ENCODE measurements around the gene ASB4. TPM values are rescaled to one million over a fixed set of nuclear protein-coding genes. Genes with fewer than 3 reads are reported as not detected.

The ASB4 gene
- total RNA-seq, 1 donor from 2014 or later, result 24.0 TPM

DNA sequence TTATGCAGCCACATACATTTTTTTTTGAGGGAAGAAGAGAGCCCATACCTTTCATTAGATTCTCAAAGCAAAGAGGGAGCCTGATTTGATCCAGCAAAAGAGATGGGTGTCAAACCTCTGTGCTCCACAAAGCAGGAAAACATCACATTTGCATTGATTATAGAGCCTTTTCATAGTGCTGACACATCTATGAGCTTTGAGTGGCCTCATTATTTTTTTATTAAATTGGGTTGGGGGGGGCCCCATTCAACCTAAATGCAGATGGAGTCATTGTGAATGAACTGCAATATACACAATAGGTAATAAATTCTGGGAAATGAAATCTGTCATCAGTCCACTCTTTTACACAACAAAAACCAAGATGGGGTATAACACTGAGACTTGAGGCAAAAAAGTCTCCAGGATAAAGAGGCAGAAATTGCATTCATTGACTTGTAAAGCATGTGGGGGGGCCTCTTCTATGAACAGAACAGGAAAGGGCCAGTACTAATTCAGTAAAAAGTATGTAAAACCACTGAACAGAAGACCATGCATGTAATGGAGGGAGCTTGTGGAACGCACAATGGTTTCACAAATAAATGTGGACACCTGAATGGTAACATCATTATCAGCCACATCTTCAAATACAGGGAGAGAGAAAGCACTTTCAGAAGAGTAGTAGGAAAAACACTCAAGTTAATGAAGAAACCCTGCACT is 17.7 kb upstream of the ASB4 start:
- H3K4me3 ChIP-seq (ENCODE audit: low read length in 3 of 3), result no peak overlapping the region
- H3K36me3 ChIP-seq (ENCODE audit: control insufficient read depth in 3 of 3, insufficient read depth in 3 of 3, low read length in 3 of 3), result no peaks in the 10 kb centered on the region
- H3K9me3 ChIP-seq (ENCODE audit: control insufficient read depth in 3 of 3, low read length in 3 of 3), result no peaks in the 10 kb centered on the region
- H3K9ac ChIP-seq (ENCODE audit: low read depth in 1 of 3, low read length in 3 of 3), result no peak overlapping the region
- peaks cover 0 to 5% (median 0%) of the 10 kb centered on the region in 3 donors for H3K4me1 ChIP-seq (ENCODE audit: control insufficient read depth in 3 of 3, insufficient read depth in 3 of 3, low read length in 3 of 3)
- no peaks in the 10 kb centered on the region for H3K27me3 ChIP-seq (ENCODE audit: control insufficient read depth in 3 of 3, insufficient read depth in 3 of 3, low read length in 3 of 3)
- no peak overlapping the region for H3K27ac ChIP-seq (ENCODE audit: low read depth, low read length)

DNA sequence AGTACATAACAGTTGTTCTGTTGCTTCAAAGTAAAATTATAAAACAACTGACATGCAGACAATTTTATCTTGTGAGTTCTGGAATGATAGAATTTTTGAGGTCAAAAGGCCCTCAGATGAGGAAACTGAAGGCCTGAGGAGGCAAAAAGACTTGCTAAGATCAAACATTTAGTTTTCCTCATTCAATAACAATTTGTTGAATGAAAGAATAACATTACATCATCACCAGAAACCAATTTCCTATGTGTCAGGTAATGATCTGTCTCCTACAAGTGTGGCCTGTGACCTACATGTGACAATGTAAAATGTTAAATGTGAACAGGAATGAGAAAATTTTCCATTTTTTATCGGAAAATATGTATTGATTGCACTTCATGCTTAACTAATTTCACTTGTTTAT is 16.6 kb upstream of the ASB4 start:
- Histone ChIP-seq H3K9me3 (ENCODE audit: control insufficient read depth in 3 of 3, low read length in 3 of 3) (no peaks in the 10 kb centered on the region), H3K27ac (ENCODE audit: low read depth, low read length) (no peak overlapping the region)

DNA sequence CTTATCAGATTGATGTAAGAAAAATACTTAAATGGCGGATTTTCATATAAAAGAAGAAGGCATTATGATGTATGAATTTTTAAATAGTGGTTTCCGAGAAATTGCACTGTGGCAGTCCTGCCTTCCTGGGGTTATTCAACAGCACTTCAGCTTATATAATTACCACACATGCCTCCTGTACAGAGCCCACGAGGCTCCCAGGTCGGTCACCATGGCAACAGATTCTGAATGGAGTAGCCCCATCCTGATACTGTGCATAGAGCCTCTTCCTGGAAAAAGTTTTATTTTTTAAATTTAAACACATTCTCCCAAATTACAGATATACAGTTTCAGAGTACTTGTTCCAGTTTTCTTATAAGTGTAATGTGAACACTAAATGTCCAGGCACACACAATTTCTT is 15.9 kb upstream of the ASB4 start:
- no peaks in the 10 kb centered on the region for H3K9me3 ChIP-seq (ENCODE audit: control insufficient read depth in 3 of 3, low read length in 3 of 3)
- H3K36me3 ChIP-seq (ENCODE audit: control insufficient read depth in 3 of 3, insufficient read depth in 3 of 3, low read length in 3 of 3), result no peaks in the 10 kb centered on the region
- H3K27me3 ChIP-seq (ENCODE audit: control insufficient read depth in 3 of 3, insufficient read depth in 3 of 3, low read length in 3 of 3), result no peaks in the 10 kb centered on the region
- H3K4me3 ChIP-seq (ENCODE audit: low read length in 3 of 3), result no peak overlapping the region
- H3K27ac ChIP-seq (ENCODE audit: low read depth, low read length), result no peak overlapping the region
- H3K9ac ChIP-seq (ENCODE audit: low read depth in 1 of 3, low read length in 3 of 3), result no peak overlapping the region
- H3K4me1 ChIP-seq (ENCODE audit: control insufficient read depth in 3 of 3, insufficient read depth in 3 of 3, low read length in 3 of 3), result peaks cover 0 to 5% (median 0%) of the 10 kb centered on the region in 3 donors

More for the DNA sequence above, 16.6 kb upstream of the ASB4 start:
- Histone ChIP-seq H3K36me3 (ENCODE audit: control insufficient read depth in 3 of 3, insufficient read depth in 3 of 3, low read length in 3 of 3) (no peaks in the 10 kb centered on the region), H3K27me3 (ENCODE audit: control insufficient read depth in 3 of 3, insufficient read depth in 3 of 3, low read length in 3 of 3) (no peaks in the 10 kb centered on the region), H3K4me3 (ENCODE audit: low read length in 3 of 3) (no peak overlapping the region), H3K9ac (ENCODE audit: low read depth in 1 of 3, low read length in 3 of 3) (no peak overlapping the region), H3K4me1 (ENCODE audit: control insufficient read depth in 3 of 3, insufficient read depth in 3 of 3, low read length in 3 of 3) (peaks cover 0 to 5% (median 0%) of the 10 kb centered on the region in 3 donors)

DNA sequence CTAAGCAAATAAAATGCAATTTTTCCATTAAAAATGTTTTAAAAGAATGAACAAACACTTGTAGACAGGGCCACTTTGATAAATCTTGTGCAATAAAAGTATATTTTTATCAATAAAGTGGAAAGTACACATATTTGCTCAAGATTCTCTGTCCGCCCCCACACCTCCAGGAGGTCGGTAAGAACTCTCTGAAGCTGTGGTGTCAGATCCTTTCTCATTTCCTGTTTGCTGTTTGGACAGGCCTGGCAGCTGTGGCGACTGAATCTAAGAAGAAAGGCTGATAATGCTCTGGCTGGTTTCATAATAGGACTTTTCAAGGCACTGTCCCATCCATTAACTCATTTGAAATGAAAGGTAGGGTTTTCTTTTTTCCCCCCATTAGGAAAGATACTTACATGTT is 15.3 kb upstream of the ASB4 start:
- Histone ChIP-seq H3K9me3 (ENCODE audit: control insufficient read depth in 3 of 3, low read length in 3 of 3) (no peaks in the 10 kb centered on the region), H3K4me3 (ENCODE audit: low read length in 3 of 3) (no peak overlapping the region), H3K36me3 (ENCODE audit: control insufficient read depth in 3 of 3, insufficient read depth in 3 of 3, low read length in 3 of 3) (no peaks in the 10 kb centered on the region), H3K27ac (ENCODE audit: low read depth, low read length) (no peak overlapping the region), H3K9ac (ENCODE audit: low read depth in 1 of 3, low read length in 3 of 3) (no peak overlapping the region), H3K27me3 (ENCODE audit: control insufficient read depth in 3 of 3, insufficient read depth in 3 of 3, low read length in 3 of 3) (no peaks in the 10 kb centered on the region), H3K4me1 (ENCODE audit: control insufficient read depth in 3 of 3, insufficient read depth in 3 of 3, low read length in 3 of 3) (peaks cover 0 to 5% (median 0%) of the 10 kb centered on the region in 3 donors)

DNA sequence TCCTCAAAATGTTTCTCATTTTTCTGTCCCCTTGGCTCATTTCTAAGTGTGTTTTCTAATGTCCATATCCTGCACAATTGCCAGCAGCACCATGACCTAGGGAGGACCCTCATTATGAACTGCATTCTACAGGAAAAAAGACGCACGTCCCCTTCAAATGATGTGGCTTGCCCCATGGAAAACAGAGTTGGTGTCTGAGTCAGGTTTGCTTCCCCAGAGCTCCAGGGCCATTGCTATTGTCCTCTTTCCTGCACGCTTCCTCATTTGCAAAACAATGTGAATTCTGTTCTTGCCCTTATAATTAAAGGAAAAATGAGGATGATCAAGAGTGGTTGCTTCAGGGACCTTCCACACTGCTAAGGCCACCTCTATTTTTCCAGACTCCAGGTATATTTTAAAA is 14.7 kb upstream of the ASB4 start:
- H3K9me3 ChIP-seq (ENCODE audit: control insufficient read depth in 3 of 3, low read length in 3 of 3), result no peaks in the 10 kb centered on the region
- no peak overlapping the region for H3K9ac ChIP-seq (ENCODE audit: low read depth in 1 of 3, low read length in 3 of 3)
- no peaks in the 10 kb centered on the region for H3K27me3 ChIP-seq (ENCODE audit: control insufficient read depth in 3 of 3, insufficient read depth in 3 of 3, low read length in 3 of 3)
- no peak overlapping the region for H3K4me3 ChIP-seq (ENCODE audit: low read length in 3 of 3)
- peaks cover 0 to 7% (median 3%) of the 10 kb centered on the region in 3 donors for H3K4me1 ChIP-seq (ENCODE audit: control insufficient read depth in 3 of 3, insufficient read depth in 3 of 3, low read length in 3 of 3)
- no peak overlapping the region for H3K27ac ChIP-seq (ENCODE audit: low read depth, low read length)
- H3K36me3 ChIP-seq (ENCODE audit: control insufficient read depth in 3 of 3, insufficient read depth in 3 of 3, low read length in 3 of 3), result no peaks in the 10 kb centered on the region

DNA sequence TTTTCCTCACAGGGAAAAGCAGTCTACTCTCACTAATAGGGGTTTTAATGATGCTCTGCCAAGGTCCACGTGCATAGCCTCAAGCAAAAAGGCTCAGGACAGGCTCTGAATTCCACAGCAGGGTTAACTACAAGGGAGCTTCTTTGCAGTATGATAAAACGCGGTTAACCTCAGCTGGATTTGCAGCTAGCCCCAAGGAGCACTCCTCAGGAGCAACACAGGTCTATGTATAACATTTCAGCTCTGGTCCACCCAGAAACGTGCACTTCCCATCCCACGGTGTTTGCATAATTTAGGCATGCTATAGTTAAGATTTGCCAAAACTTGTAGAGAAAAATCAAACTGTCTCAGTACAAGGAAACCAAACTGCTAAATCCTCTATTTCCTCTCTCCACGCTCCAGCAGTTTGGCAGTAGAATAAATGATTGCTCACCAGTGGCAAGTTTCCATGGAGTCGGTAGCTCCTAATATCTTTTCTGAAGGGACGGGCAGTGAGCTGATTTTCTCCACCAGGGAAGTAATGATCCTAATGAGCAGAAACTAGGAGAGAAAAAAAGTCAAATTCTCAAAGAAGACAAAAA is 13.1 kb upstream of the ASB4 start:
- Histone ChIP-seq H3K27me3 (ENCODE audit: control insufficient read depth in 3 of 3, insufficient read depth in 3 of 3, low read length in 3 of 3) (no peaks in the 10 kb centered on the region), H3K9ac (ENCODE audit: low read depth in 1 of 3, low read length in 3 of 3) (no peak overlapping the region), H3K27ac (ENCODE audit: low read depth, low read length) (no peak overlapping the region), H3K4me3 (ENCODE audit: low read length in 3 of 3) (no peak overlapping the region), H3K4me1 (ENCODE audit: control insufficient read depth in 3 of 3, insufficient read depth in 3 of 3, low read length in 3 of 3) (peaks cover 0 to 12% (median 4%) of the 10 kb centered on the region in 3 donors), H3K36me3 (ENCODE audit: control insufficient read depth in 3 of 3, insufficient read depth in 3 of 3, low read length in 3 of 3) (no peaks in the 10 kb centered on the region), H3K9me3 (ENCODE audit: control insufficient read depth in 3 of 3, low read length in 3 of 3) (no peaks in the 10 kb centered on the region)

DNA sequence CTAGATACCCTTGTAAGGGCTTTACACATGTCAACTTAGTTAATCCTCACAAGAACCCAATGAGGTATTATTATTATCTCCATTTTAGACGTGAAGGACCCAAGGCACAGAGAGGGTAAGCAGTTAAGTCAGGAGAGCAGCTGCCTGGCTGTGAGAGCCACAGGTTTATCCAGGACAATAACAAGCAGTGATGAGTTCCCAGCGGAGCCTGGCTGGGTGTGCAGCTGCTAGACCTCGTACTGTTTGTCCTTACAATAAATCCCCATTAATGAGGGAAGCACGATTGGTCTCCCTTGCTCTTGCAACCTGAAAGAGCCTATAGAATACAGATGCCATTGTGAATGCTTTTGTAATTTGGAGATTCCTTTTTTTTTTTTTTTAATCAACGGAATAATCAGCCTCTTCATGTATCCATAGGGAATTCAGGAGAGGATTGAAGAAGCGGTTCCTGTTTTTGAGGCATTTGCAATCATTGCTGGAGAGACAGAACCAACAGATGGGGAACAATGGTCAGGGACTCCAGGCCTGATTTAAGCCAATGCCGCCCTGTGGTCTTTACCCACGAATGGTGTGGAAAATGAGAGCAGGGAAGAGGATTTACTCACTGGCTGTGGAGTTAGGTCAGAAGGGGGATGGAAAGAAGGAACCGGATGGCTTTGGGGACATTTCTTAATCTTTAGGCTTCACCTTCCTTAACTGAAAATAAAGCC is 12.3 kb upstream of the ASB4 start:
- H3K27ac ChIP-seq (ENCODE audit: low read depth, low read length), result no peak overlapping the region
- H3K27me3 ChIP-seq (ENCODE audit: control insufficient read depth in 3 of 3, insufficient read depth in 3 of 3, low read length in 3 of 3), result no peaks in the 10 kb centered on the region
- no peak overlapping the region for H3K9ac ChIP-seq (ENCODE audit: low read depth in 1 of 3, low read length in 3 of 3)
- no peak overlapping the region for H3K4me3 ChIP-seq (ENCODE audit: low read length in 3 of 3)
- no peaks in the 10 kb centered on the region for H3K9me3 ChIP-seq (ENCODE audit: control insufficient read depth in 3 of 3, low read length in 3 of 3)
- peaks cover 0 to 12% (median 4%) of the 10 kb centered on the region in 3 donors for H3K4me1 ChIP-seq (ENCODE audit: control insufficient read depth in 3 of 3, insufficient read depth in 3 of 3, low read length in 3 of 3)
- H3K36me3 ChIP-seq (ENCODE audit: control insufficient read depth in 3 of 3, insufficient read depth in 3 of 3, low read length in 3 of 3), result no peaks in the 10 kb centered on the region

DNA sequence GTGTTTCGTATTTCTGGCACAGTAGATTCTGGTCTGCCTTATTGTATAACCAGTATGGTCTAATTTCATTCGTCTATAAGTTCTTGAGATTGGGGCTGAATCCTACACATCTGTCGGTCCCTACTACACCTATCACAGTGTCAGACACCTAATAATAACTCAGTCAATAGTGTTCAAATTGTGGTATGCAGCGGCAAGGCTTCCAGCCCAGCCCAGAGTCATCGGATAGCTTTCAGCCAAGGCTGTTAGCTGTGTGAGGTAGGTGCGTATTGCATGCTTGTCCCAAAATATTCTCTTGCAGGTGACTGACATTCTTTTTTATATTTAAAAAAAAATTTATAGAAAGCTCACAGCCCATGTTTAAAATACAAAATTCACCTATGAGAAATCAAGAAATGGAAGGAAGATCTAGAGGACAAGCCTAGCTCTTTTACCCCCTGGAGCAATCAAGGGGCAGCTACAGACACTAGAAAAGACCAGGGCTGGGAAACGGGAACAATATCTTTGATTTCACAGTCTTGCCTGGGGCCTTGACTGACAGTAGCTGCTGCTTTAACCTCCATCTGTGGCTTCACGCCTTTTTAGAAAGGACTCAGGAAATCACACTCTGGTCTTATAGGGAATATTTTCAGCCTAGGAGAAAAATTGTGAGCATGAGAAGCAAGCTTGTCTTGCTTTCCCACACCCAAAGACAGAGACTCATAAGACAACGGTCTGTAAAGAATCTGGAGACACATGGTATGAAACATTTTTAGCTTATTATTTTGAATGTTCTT is 9.5 kb upstream of the ASB4 start:
- Histone ChIP-seq H3K9me3 (ENCODE audit: control insufficient read depth in 3 of 3, low read length in 3 of 3) (no peaks in the 10 kb centered on the region), H3K27ac (ENCODE audit: low read depth, low read length) (peak overlapping the region; percentile 17), H3K9ac (ENCODE audit: low read depth in 1 of 3, low read length in 3 of 3) (peak overlapping the region; percentile 24 to 57 (median 33)), H3K36me3 (ENCODE audit: control insufficient read depth in 3 of 3, insufficient read depth in 3 of 3, low read length in 3 of 3) (no peaks in the 10 kb centered on the region), H3K4me3 (ENCODE audit: low read length in 3 of 3) (peak overlapping the region in 2 of 3 donors; percentile 7 to 37), H3K4me1 (ENCODE audit: control insufficient read depth in 3 of 3, insufficient read depth in 3 of 3, low read length in 3 of 3) (peaks cover 0 to 12% (median 4%) of the 10 kb centered on the region in 3 donors), H3K27me3 (ENCODE audit: control insufficient read depth in 3 of 3, insufficient read depth in 3 of 3, low read length in 3 of 3) (no peaks in the 10 kb centered on the region)

DNA sequence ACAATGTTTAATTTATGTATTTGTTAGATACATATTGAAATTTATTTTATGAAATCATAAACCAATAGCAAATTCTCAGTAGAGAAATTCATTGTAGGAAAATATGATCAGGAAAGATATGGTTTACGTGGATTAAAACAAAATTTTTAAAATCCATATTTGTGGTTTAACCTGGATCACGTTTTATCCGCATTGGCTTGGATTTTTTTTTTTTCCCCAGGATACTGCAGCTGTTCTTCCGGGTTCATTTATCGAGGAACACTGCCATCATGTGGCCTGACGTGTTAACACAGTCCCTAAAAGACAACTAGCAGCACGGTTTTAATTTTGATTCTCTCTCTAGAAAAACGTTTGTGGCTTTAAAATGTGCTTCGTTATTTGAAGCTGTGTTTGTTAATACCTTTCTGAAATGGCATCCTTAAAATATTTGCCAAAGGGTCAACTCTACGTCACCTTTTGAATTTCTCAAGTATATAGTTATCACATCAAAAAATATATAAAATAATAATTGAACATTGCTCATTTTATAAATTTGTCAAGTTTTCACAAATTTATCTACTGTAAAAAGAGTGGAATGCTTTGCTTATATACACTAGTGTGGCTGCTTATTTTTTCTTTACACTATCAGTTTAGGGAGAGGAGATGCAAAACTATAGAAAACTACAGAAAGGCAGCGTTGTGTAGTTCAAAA is 8.7 kb upstream of the ASB4 start:
- Histone ChIP-seq H3K4me3 (ENCODE audit: low read length in 3 of 3) (peak overlapping the region in 2 of 3 donors; percentile 7 to 37), H3K36me3 (ENCODE audit: control insufficient read depth in 3 of 3, insufficient read depth in 3 of 3, low read length in 3 of 3) (no peaks in the 10 kb centered on the region), H3K27ac (ENCODE audit: low read depth, low read length) (peak overlapping the region; percentile 17), H3K27me3 (ENCODE audit: control insufficient read depth in 3 of 3, insufficient read depth in 3 of 3, low read length in 3 of 3) (no peaks in the 10 kb centered on the region), H3K9me3 (ENCODE audit: control insufficient read depth in 3 of 3, low read length in 3 of 3) (no peaks in the 10 kb centered on the region), H3K4me1 (ENCODE audit: control insufficient read depth in 3 of 3, insufficient read depth in 3 of 3, low read length in 3 of 3) (peaks cover 0 to 12% (median 4%) of the 10 kb centered on the region in 3 donors), H3K9ac (ENCODE audit: low read depth in 1 of 3, low read length in 3 of 3) (peak overlapping the region; percentile 24 to 57 (median 33))

Measured in skeletal muscle tissue (tissue), 4 donors.